ENCODE measurements around the gene BCAP31.

- TF ChIP-seq CTCF (IDR thresholded peaks at IDR 0.05) (no peak), EZH2 (IDR thresholded peaks at IDR 0.05; ENCODE audit: borderline replicate concordance, insufficient read depth, low read depth, low read length, poor library complexity, severe bottlenecking) (no peak)
These were observed 43.0 kb downstream of the BCAP31 start for GRCh38 chrX:153681175-153681574.
